HCT116 (cell line): ENCODE data around the gene CBR1. TPM values are rescaled to one million over a fixed set of nuclear protein-coding genes. Genes with fewer than 3 reads are reported as not detected.

Experiments
- ATAC-seq: fragments of 200-7000 bp; cut with Tn5 transposase; 2 replicates; pipeline ENCODE4 v1.9.1; 2020; ENCODE audit warnings: mild to moderate bottlenecking, moderate library complexity
- BruUV-seq: library from RNA; stranded (reverse); fragments of 400-500 nt; replicated peaks from 2 replicates; lab custom pipeline; 2021; lab: Mats Ljungman, UMichigan
- CTCF ChIA-PET: fragments of 300-600 bp; sonication (Branson Sonifier 250); formaldehyde crosslinking; loops from one replicate; lab custom pipeline; 2021; ENCODE audit warnings: antibody characterized with exemption; lab: Charles Lee
- POLR2A ChIA-PET: fragments of 300-600, 350-600 bp; sonication (Branson Sonifier 250); formaldehyde crosslinking; loops from one replicate; lab custom pipeline; 2021; ENCODE audit warnings: antibody characterized with exemption; lab: Charles Lee
- RAD21 ChIA-PET, 2 experiments: fragments of 300-600 bp; sonication (Branson Sonifier 250); formaldehyde crosslinking; loops; one replicate each; lab custom pipeline; 2023; ENCODE audit warnings: low total read pairs in 2 of 2; ENCODE audit not compliant: uncharacterized antibody in 2 of 2, unreplicated experiment in 2 of 2, low non-redundant PET in 1 of 2; lab: Charles Lee
- DNase-seq: peaks from one replicate; pipeline ENCODE4 v3.0.0-alpha.2; 2010; ENCODE audit warnings: low read depth, low spot score
- H2AFZ ChIP-seq: fragments of 200-600 bp; shearing (Covaris generic), sonication (generic); 2 replicates; pipeline ENCODE4 v1.6.1; 2017; ENCODE audit warnings: low read depth, mixed run types, mixed read lengths, antibody characterized with exemption, low read length; ENCODE audit not compliant: poor library complexity, severe bottlenecking
- H3K27ac ChIP-seq: 2 replicates; pipeline ENCODE4 v1.5.1; 2012; ENCODE audit warnings: low read depth, low read length
- H3K27me3 ChIP-seq: fragments of 200-600 bp; sonication (generic); 2 replicates; pipeline ENCODE4 v1.6.1; 2016; ENCODE audit warnings: mixed run types, low read length, mixed read lengths; ENCODE audit not compliant: insufficient read depth
- H3K36me3 ChIP-seq, 2 experiments: fragments of 200-500 bp in 1 of 2; fragments of 200-600 bp in 1 of 2; sonication (Bioruptor generic) in 1 of 2; sonication (generic) in 1 of 2; 2 replicates each; pipeline versions ENCODE4 v1.5.1 to v1.6.1; 2014 to 2016; ENCODE audit warnings: low read length in 2 of 2, inconsistent platforms in 1 of 2, mixed read lengths in 1 of 2, mixed run types in 1 of 2; ENCODE audit not compliant: insufficient read depth in 2 of 2, control insufficient read depth in 1 of 2
- H3K4me1 ChIP-seq, 2 experiments: fragments of 200-600 bp in 1 of 2; sonication (generic) in 1 of 2; 2 replicates each; pipeline versions ENCODE4 v1.5.1 to v1.6.1; 2012 to 2017; ENCODE audit warnings: low read length in 2 of 2, inconsistent platforms in 1 of 2, mild to moderate bottlenecking in 1 of 2, mixed read lengths in 1 of 2, mixed run types in 1 of 2, moderate library complexity in 1 of 2; ENCODE audit not compliant: insufficient read depth in 2 of 2, control insufficient read depth in 1 of 2
- H3K4me2 ChIP-seq: fragments of 200-600 bp; sonication (generic); 2 replicates; pipeline ENCODE4 v1.6.1; 2017; ENCODE audit warnings: mixed run types, low read length, mixed read lengths
- H3K4me3 ChIP-seq, 2 experiments: fragments of 200-600 bp in 1 of 2; sonication (generic) in 1 of 2; replicated peaks in 1 of 2; 2 replicates each; pipeline ENCODE4 v1.5.1; 2011 to 2016; ENCODE audit warnings: low read length in 2 of 2, control low read depth in 1 of 2, low read depth in 1 of 2, mild to moderate bottlenecking in 1 of 2, mixed read lengths in 1 of 2, mixed run types in 1 of 2
- H3K79me2 ChIP-seq: fragments of 200-600 bp; sonication (generic); 2 replicates; pipeline ENCODE4 v1.6.1; 2017; ENCODE audit warnings: mild to moderate bottlenecking, mixed run types, low read length, moderate library complexity, mixed read lengths; ENCODE audit not compliant: insufficient read depth
- H3K9ac ChIP-seq: fragments of 200-600 bp; sonication (generic); 2 replicates; pipeline ENCODE4 v1.6.1; 2016; ENCODE audit warnings: low read length, mixed read lengths
- H3K9me2 ChIP-seq: fragments of 200-600 bp; sonication (generic), shearing (Covaris generic); 2 replicates; pipeline ENCODE4 v1.6.1; 2017; ENCODE audit warnings: mixed run types, mild to moderate bottlenecking, moderate library complexity; ENCODE audit not compliant: insufficient read depth
- H3K9me3 ChIP-seq, 2 experiments: fragments of 200-500 bp in 1 of 2; fragments of 200-600 bp in 1 of 2; sonication (Bioruptor generic) in 1 of 2; sonication (generic) in 1 of 2; 2 replicates each; pipeline ENCODE4 v1.6.1; 2014 to 2017; ENCODE audit warnings: low read length in 2 of 2, mixed read lengths in 2 of 2, inconsistent platforms in 1 of 2, low read depth in 1 of 2, mild to moderate bottlenecking in 1 of 2, mixed run types in 1 of 2, moderate library complexity in 1 of 2; ENCODE audit not compliant: control insufficient read depth in 1 of 2, insufficient read depth in 1 of 2
- H4K20me1 ChIP-seq: fragments of 200-600 bp; sonication (generic), shearing (Covaris generic); 2 replicates; pipeline ENCODE4 v1.6.1; 2017; ENCODE audit warnings: mixed run types, mild to moderate bottlenecking, moderate library complexity; ENCODE audit not compliant: insufficient read depth
- CBX3 ChIP-seq: IDR thresholded peaks from 2 replicates; pipeline ENCODE4 v1.6.1; 2012; ENCODE audit warnings: low read depth
- ELF1 ChIP-seq: IDR thresholded peaks from 2 replicates; pipeline ENCODE4 v1.6.1; 2012; ENCODE audit warnings: low read depth, borderline replicate concordance
- POLR2A ChIP-seq: IDR thresholded peaks from 2 replicates; pipeline ENCODE4 v1.7.0; 2011; ENCODE audit warnings: borderline replicate concordance; ENCODE audit not compliant: insufficient read depth, insufficient read length; ENCODE audit errors: extremely low read depth
- SRF ChIP-seq: IDR thresholded peaks from 2 replicates; pipeline ENCODE4 v1.6.1; 2012; ENCODE audit warnings: low read depth
- TCF7L2 ChIP-seq: IDR thresholded peaks from 2 replicates; pipeline ENCODE4 v1.7.0; 2011; ENCODE audit warnings: borderline replicate concordance, inconsistent platforms; ENCODE audit not compliant: insufficient read depth, insufficient read length; ENCODE audit errors: extremely low read depth
- YY1 ChIP-seq: IDR thresholded peaks from 2 replicates; pipeline ENCODE4 v1.6.1; 2011; ENCODE audit warnings: low read length, low read depth, moderate library complexity, mild to moderate bottlenecking; ENCODE audit not compliant: insufficient replicate concordance; ENCODE audit errors: extremely low read depth
- ZFX ChIP-seq: fragments of 450-650 bp; IDR thresholded peaks from 2 replicates; pipeline ENCODE4 v1.6.1; 2017
- intact Hi-C: fragments of 100-400 bp; cut with micrococcal nuclease; formaldehyde crosslinking; loops from 2 replicates; pipeline ENCODE4 v1.10.0; 2022
- total RNA-seq: library from RNA; stranded (reverse); gene quantifications from one replicate; pipeline ENCODE4 v1.2.1, GENCODE V29; 2021; ENCODE audit not compliant: unreplicated experiment
- TF ChIP-seq, protein P1 (sequence below): IDR thresholded peaks from 2 replicates; pipeline ENCODE4 v1.6.1; 2012
- TF ChIP-seq, protein P2 (sequence below), 3 experiments: fragments of 200-600 bp in 1 of 3; sonication (generic) in 1 of 3; IDR thresholded peaks in 2 of 3; conservative IDR thresholded peaks in 1 of 3; 2 replicates each; pipeline ENCODE4 v1.5.1; 2012 to 2017; ENCODE audit warnings: low read depth in 2 of 3, low read length in 2 of 3, antibody characterized with exemption in 1 of 3, borderline replicate concordance in 1 of 3, control low read depth in 1 of 3, mild to moderate bottlenecking in 1 of 3, mixed read lengths in 1 of 3, mixed run types in 1 of 3, moderate library complexity in 1 of 3; ENCODE audit not compliant: insufficient read depth in 1 of 3

CBR1 gene
- total RNA-seq, 1 experiment from 2014 or later = 0.91 TPM

DNA sequence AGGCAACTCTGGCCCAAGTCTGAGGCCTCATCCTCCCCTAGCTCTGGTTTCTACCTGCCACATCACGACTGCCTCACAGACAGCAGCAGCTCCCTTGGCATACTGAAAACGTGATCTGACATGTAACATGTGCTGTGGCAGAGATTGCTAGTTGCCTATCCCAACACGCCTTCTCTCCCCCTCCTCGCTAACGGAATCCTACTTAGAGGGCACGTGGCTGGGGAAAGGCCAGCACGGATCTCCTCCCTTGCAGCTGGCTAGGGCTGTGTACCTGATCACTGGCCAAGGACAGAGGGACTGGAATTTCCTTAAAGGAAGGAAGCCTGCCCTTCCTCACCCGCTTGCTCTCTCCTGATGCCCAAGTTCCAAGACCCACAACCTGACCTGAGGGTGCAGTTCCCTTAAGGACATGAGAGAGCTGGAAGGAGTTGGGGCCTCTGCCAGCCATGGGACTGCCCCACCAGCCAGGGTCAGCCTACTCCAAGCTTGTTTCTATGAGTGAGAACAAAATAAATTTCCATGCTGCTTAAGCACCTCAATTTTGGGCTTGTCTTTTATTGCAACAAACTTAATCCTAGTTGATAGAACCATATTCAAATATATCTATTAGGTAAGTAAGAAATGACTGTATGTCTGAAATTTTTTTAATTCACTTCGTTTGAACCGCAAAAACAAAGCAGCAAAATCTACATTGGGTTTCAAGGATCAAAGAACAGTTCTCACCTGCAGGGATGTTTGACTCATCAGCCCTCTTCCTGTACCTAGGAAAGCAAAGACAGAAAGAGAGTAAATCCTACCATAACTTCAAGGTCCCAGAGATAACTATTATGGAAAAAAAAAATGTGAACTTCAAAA is 16.7 kb upstream of the CBR1 start:
- intact Hi-C loops = no loop called here
- no peak overlapping the region for H3K9ac ChIP-seq
- no peak overlapping the region for H3K27ac ChIP-seq
- H2AFZ ChIP-seq = no peak overlapping the region
- ATAC-seq = no peak
- ChIA-PET RAD21 (no interaction called here), POLR2A (no interaction called here), CTCF (no interaction called here)
- H4K20me1 ChIP-seq = no peaks in the 10 kb centered on the region
- no peaks in the 10 kb centered on the region for H3K4me1 ChIP-seq
- H3K4me3 ChIP-seq = no peak overlapping the region
- no TSS peak for BruUV-seq
- no peaks in the 10 kb centered on the region for H3K9me2 ChIP-seq
- peaks cover 36 to 49% of the 10 kb centered on the region in 2 experiments for H3K36me3 ChIP-seq
- no peaks in the 10 kb centered on the region for H3K27me3 ChIP-seq
- DNase-seq = no peak
- TF ChIP-seq CBX3 (no peak), YY1 (no peak), ZFX (no peak), SRF (no peak), TCF7L2 (no peak), POLR2A (no peak), ELF1 (no peak)
- TF ChIP-seq, protein P1, sequence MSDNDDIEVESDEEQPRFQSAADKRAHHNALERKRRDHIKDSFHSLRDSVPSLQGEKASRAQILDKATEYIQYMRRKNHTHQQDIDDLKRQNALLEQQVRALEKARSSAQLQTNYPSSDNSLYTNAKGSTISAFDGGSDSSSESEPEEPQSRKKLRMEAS = no peak
- TF ChIP-seq, protein P2, sequence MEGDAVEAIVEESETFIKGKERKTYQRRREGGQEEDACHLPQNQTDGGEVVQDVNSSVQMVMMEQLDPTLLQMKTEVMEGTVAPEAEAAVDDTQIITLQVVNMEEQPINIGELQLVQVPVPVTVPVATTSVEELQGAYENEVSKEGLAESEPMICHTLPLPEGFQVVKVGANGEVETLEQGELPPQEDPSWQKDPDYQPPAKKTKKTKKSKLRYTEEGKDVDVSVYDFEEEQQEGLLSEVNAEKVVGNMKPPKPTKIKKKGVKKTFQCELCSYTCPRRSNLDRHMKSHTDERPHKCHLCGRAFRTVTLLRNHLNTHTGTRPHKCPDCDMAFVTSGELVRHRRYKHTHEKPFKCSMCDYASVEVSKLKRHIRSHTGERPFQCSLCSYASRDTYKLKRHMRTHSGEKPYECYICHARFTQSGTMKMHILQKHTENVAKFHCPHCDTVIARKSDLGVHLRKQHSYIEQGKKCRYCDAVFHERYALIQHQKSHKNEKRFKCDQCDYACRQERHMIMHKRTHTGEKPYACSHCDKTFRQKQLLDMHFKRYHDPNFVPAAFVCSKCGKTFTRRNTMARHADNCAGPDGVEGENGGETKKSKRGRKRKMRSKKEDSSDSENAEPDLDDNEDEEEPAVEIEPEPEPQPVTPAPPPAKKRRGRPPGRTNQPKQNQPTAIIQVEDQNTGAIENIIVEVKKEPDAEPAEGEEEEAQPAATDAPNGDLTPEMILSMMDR (IDR thresholded peaks at IDR 0.05 in 2 of 3, conservative IDR thresholded peaks at IDR 0.05 in 1 of 3; ENCODE audit: borderline replicate concordance in 1 of 3, insufficient read depth in 1 of 3, low read depth in 2 of 3, low read length in 2 of 3) = no peak
- H3K79me2 ChIP-seq = peaks cover 17% of the 10 kb centered on the region
- H3K4me2 ChIP-seq = no peak overlapping the region
- no peaks in the 10 kb centered on the region for H3K9me3 ChIP-seq
